Measurements from ENCODE around the gene SH3BP4.
"Not testable (repeated sequence)": the region's sequence is repeated elsewhere in the genome, so short reads cannot be mapped to it uniquely, and the experiment has no call there.

SH3BP4 gene

GRCh38 chr2:235042576-235043515, 91.0 kb downstream of the SH3BP4 start:
- DNase-seq (ENCODE audit: low read depth): no peak

GRCh38 chr2:235043762-235044500, 92.1 kb downstream of the SH3BP4 start:
- no peak for DNase-seq (ENCODE audit: low read depth)

DNA sequence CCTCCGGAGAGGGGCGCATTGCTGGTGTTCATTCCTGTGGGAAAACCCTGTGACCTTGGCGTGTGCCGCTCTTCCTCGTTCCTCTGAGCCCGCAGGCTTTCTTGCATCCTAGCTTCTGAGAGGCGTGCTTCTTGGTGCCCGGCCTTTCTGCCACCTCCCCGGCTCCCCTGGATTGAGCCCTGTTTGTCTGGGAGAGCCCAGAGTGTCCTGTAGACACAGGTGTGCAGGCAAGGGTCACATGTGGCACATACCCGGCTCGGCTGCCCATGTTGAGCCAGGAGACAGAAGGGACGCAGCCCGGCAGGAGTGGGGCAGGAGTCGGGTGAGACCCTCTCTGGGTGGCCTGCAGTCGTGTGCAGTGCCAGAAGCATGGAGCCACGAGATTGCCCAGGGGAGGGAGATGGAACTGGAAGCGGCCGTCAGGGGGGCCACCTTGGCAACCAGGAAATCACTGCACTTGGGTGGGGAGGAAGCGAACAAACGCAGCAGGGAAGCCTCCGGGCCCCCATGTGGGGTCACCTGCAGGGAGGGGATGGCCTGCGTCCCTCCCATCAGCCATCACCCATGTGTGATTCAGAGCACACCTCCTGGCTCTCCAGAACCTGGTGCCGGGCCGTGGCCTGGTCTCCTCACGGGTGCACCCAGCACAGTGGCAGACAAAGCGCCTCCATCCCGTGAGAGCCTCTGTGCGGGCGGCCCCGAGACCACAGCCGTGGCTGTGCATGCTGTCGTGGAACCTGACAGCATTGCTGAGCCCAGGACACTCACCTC, 92.9 kb downstream of the SH3BP4 start:
- DNase-seq (ENCODE audit: low read depth): no peak

DNA sequence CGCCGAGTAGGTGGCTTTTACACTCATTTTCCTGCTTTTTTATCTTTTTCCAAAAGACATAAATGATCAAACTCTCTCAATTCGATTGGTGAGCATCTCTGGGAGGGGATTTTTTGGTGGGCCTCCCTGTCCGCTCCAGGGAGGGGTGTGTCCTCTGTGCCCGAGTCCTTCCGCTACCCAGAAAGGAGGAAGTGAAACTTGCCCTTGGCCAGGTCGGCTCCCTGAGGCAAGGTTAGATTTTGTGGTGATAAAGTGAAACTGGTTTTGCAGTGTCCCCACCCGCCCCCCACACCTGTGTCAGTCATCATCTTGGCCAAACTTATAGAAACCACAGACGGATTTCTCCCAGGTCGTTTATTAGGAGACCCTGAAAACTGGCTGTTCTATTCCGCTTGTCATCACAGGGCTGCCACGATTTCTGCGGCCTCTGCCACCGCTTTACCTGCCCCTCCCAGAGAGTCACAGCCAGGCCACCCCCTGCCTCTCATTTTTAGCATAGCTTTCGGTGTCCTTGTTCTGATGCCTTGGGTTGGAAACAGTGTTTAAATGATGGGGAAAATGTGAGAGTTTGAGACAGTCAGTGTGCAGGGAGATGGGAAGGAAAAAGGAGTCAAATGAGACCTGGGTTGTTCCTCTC, 93.6 kb downstream of the SH3BP4 start:
- DNase-seq (ENCODE audit: low read depth): no peak

DNA sequence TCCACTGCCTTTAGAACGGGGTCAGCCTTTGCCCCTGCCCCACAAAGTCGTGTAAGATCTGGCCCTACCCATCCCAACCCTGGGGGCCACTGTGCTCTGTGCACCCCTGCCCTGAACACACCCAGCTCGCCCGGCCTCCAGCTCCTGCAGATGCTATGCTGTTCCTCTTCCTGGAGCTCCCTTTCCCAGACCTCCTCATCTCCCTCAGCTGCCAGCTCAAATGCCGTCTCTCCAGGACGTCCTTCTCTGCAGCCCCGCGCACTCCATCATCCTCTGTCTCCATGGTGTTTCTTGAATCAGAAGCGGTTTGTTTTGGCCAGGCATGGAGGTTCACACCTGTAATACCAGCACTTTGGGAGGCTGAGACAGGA, 94.1 kb downstream of the SH3BP4 start:
- DNase-seq (ENCODE audit: low read depth): no peak

DNA sequence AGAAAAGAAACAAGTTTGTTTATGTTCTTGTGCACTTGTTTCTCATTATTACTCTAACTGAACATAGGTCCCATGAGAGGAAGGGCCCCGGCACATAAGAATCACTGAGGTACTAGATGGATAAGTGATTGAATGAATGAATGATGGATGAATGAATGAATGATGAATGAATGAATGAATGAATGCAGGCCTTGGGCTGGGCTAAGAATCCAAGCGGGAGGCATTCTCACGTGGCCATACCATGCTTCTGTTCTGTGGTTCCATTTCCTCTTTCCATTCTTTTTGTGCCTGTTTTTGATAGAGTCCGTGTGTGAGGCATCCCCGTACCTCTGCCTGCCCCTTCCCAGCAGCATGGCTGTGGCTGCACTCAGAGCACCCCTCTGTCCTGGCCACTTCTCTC, 94.8 kb downstream of the SH3BP4 start:
- no peak for DNase-seq (ENCODE audit: low read depth)

DNA sequence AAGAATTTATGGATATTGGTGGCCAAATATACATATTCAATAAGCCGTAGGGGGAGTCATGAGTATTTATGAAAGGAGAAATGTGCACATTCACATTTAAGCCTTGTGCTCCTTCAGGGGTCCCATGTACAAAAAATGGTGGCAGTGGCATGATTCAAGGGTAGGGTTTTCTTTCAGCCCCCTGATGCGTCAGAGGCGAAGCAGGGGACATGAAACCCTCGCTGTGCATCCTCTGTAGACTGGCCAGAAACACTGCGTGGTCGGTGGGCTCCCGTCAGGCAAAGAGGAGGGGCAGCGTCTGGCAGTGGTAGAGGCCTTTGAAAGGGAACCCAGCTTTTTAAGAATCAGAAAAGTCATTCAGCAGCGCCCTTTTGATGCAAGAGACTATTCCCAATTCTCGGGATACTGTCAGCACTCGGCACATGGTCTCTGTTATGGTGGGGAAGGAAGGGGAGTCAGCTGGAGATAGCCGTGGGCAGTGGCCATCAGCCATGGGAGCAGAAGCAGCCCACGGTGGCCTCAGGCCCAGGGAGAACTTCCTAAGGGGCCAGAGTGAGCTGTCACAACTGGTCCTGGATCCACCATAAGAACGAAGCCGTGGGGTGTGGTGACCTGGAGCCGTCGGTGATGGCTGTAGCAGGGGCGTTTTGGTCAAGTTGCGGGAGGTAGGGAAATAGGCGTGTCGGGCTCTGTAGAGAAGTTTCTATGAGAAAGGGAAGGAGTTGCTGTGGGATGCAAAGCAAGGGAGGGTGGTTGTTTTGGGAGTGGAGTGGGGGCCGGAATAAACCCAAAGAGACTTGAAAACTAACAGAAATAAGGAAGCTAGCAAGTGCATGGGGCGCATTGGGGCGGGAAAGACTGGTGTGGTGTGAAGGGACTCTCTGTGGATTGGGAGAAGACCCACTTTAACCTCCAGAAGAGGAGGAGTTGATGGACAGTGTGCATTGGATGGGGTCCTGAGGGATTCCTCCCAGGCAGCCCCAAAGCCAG, 95.6 kb downstream of the SH3BP4 start:
- no peak for DNase-seq (ENCODE audit: low read depth)

GRCh38 chr2:235048549-235048948, 96.7 kb downstream of the SH3BP4 start:
- DNase-seq (ENCODE audit: low read depth): no peak

DNA sequence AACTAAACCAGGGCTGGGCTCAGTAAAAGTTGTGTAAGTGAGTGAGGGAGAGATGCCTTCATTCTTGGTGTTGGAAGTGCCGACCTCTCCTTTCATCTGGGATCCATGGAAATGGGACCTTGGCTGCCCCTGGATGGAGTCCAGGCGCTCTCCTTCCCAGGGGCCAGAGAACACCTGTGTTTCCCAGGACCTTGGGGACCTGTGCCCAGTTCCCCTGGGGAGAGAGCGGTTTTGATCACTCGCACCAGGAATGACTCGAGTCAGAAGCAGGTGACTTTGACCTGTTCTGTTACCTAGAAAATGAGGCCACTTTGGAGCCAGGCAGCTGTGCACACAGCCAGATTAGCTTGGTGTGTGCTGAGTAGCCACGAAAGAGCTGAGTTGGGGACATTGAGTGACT, 97.3 kb downstream of the SH3BP4 start:
- no peak for DNase-seq (ENCODE audit: low read depth)

GRCh38 chr2:235049719-235050118, 97.9 kb downstream of the SH3BP4 start:
- no peak for DNase-seq (ENCODE audit: low read depth)

DNA sequence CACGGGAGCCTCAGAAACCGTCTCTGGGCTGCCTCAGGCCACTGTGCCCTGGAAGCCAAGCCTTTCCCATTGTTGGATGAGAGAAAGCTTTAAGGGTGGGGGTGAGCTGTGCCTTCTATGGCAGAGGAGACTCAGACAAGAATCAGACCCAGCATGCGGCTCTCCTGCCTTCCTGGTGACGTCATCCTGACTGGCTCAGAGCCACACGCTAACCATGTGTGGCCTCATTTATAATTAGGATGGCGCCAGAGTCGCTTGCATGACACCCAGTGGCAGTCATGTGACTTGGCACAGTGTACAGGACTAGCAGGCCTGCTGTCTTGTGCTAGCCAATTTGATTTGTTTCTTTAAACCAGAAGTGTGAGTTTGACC, 99.1 kb downstream of the SH3BP4 start:
- DNase-seq (ENCODE audit: low read depth): no peak

DNA sequence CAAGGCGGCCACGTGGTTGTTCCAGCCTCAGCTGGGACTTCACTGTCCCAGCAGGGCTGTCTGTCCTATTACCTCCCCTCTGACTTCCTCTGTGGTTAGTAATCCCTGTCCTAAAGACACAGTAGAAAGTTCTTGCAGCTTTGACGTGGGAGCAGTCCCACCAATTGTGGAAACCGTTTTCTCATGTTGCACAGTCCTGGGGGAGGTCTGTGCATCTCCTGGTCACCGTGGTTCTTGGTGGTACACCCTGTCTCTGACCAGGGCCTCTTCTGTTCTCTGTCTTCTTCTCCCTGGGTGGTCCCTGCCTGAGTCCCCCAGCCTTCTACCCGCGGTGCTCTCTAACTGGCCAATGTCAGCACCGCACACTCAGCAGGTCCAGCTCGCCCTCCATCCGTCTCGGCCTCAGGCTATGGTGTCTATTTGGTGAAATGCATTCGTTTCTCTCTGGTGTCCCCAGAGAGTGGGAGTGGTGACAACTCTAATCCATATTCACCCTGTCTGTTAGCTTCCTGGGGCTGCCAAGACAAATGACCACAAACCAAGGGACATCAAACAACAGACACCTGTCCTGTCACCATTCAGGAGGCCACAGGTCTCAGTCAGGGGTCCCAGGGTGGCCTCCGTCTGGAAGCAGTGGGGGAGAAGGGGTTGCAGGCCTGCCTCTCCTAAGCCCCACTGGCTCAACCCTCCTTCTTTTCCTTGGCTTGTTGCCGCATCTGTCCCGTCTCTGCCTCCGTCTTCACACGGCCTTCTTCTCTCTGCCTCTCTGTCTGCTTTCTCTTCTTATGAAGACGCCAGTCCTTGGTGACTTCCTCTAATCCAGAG, 99.8 kb downstream of the SH3BP4 start:
- DNase-seq (ENCODE audit: low read depth): no peak

DNA sequence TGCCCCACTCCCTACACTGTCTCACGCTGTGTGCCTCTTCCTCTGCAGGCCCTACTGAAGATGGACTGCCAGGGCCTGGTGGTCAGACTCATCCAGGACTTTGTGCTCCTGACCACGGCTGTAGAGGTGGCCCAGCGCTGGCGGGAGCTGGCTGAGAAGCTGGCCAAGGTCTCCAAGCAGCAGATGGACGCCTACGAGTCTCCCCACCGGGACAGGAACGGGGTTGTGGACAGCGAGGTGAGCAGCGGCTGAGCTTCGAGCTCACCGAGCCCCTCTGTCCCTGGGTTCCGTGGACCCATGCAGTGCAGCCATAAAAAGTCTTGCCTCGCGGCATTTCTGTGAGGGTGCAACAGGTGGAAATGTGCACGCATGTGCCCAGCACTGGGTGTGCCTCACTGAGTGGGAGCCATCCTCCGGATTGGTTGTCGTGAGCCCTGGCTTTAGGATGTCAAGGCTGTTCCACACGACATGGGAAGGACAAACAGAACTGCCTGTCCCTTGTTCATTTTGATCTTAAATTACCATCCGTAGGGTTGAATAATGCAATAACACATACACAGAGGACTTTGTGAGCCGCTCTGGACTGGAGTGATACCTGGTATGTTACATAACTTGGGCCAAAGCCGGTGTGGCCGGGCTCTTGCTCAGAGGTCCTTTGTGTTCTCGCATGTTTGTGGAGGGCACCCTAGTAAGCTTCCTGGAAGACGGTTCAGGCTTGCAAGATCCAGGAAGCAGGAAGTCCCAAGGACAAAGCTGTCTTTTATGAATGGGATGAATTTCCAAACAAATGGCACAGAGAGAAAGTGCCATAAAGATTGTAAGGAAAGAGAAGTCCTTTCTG, 100.9 kb downstream of the SH3BP4 start:
- no peak for DNase-seq (ENCODE audit: low read depth)

DNA sequence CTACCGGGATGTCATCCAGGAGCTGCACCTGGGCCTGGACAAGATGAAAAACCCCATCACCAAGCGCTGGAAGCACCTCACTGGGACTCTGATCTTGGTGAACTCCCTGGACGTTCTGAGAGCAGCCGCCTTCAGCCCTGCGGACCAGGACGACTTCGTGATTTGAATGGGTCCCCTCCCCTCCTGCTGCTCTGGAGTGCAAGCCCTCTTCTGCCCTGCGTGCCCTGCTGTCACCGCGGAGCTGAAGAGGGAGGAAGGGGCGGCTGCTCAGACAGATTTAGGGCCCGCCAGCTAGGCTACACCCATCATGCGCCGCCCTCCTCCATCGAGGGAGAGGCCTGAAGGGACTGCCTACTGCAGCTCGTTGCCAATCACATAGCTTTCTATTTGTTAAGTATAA, 101.8 kb downstream of the SH3BP4 start:
- DNase-seq (ENCODE audit: low read depth): no peak

GRCh38 chr2:235054475-235054874, 102.7 kb downstream of the SH3BP4 start:
- no peak for DNase-seq (ENCODE audit: low read depth)

GRCh38 chr2:235054919-235055318, 103.1 kb downstream of the SH3BP4 start:
- DNase-seq (ENCODE audit: low read depth): no peak

DNA sequence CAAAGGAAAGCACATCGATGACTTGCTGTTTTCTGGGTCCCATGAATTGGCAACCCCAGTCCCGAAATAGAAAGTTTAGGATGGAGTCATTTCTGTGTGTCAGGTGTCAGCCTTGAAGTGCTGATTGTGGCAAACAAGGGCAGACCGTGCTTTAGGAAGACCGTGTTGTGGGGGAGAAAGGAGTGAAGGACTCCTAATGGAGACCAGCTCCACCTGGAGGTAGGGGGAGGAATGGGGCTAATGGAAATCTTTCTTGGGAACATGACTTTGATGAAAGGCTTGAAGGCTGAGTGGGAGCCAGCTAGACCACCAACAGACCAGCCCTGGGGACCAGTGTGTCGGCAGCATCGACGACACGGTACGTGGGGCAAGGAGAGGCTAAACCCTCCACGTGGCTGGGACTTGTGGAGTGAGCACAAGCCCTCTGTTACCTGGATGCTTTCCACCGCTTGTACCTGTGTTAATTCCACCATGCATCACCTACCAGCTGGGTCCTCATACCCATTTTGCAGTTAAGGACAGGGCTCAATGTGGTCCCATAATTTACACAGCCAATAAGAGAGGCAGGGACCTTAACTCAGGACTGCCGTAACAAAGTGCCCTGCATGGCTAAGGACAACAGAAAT, 104.2 kb downstream of the SH3BP4 start:
- no peak for DNase-seq (ENCODE audit: low read depth)

GRCh38 chr2:235056768-235057167, 105.0 kb downstream of the SH3BP4 start:
- DNase-seq (ENCODE audit: low read depth): no peak

GRCh38 chr2:235057616-235058015, 105.8 kb downstream of the SH3BP4 start:
- not testable (repeated sequence) for DNase-seq (ENCODE audit: low read depth)

Measured in activated T-cell treated with anti-CD3 and anti-CD28 coated beads for 1 hour (primary cell).